GM10248 (cell line): ENCODE data around the gene B4GALNT3.

Experiments used
- CTCF ChIA-PET: fragments of 300-600 bp; sonication (Branson Sonifier 250); formaldehyde crosslinking; extraction: SDS; loops from one replicate; lab custom pipeline; 2021; ENCODE audit warnings: antibody characterized with exemption; lab: Yijun Ruan, JAX
- POLR2A ChIA-PET: fragments of 350-650 bp; sonication (Branson Sonifier 250); formaldehyde crosslinking; extraction: SDS; loops from one replicate; lab custom pipeline; 2020; ENCODE audit warnings: antibody characterized with exemption; lab: Yijun Ruan, JAX
- DNase-seq: peaks from one replicate; pipeline ENCODE4 v3.0.0; 2012; ENCODE audit errors: extremely low spot score
- CTCF ChIP-seq: IDR thresholded peaks from 2 replicates; pipeline ENCODE4 v1.5.1; 2012; ENCODE audit warnings: mild to moderate bottlenecking, low read depth; ENCODE audit errors: extremely low read depth, missing control alignments, control extremely low read depth

B4GALNT3 gene

GRCh38 chr12:561908-562593 is 102.3 kb downstream of the B4GALNT3 start:
- CTCF ChIA-PET: interaction anchor here (1.0 to 1.6 kb wide), 4 partner anchors 10 to 377 kb away, joined by 3 to 4 read pairs (median 3); no protein-coding TSS in a partner anchor
- TF ChIP-seq CTCF: no peak
- DNase-seq: no peak
- POLR2A ChIA-PET: no interaction called here

GRCh38 chr12:562634-563033 is 102.9 kb downstream of the B4GALNT3 start:
- DNase-seq: no peak
- ChIA-PET CTCF (interaction anchor here (1.0 to 1.6 kb wide), 2 partner anchors 15 to 110 kb away, joined by 3 to 4 read pairs; no protein-coding TSS in a partner anchor), POLR2A (no interaction called here)
- TF ChIP-seq CTCF: no peak

GRCh38 chr12:563250-563781 is 103.6 kb downstream of the B4GALNT3 start:
- no peak for DNase-seq
- ChIA-PET CTCF (interaction anchor here (1.3 to 1.5 kb wide), 2 partner anchors 13 to 188 kb away, joined by 3 to 5 read pairs; no protein-coding TSS in a partner anchor), POLR2A (no interaction called here)
- TF ChIP-seq CTCF: no peak

- no peak for DNase-seq
- POLR2A ChIA-PET: no interaction called here
- CTCF ChIA-PET: interaction anchor here (1.3 to 1.5 kb wide), 2 partner anchors 12 to 187 kb away, joined by 3 to 5 read pairs; no protein-coding TSS in a partner anchor
- no peak for TF ChIP-seq CTCF
These were observed 104.1 kb downstream of the B4GALNT3 start for GRCh38 chr12:563787-564298.

GRCh38 chr12:565161-565560 is 105.4 kb downstream of the B4GALNT3 start:
- CTCF ChIA-PET: interaction anchor here (1.5 to 2.0 kb wide), 6 partner anchors 9 to 384 kb away, joined by 3 to 11 read pairs (median 6); partner anchors contain the start of gene RAD52
- POLR2A ChIA-PET: no interaction called here
- no peak for DNase-seq
- no peak for TF ChIP-seq CTCF

- CTCF ChIA-PET: interaction anchor here (1.5 to 2.0 kb wide), 6 partner anchors 9 to 384 kb away, joined by 3 to 11 read pairs (median 6); partner anchors contain the start of gene RAD52
- POLR2A ChIA-PET: no interaction called here
- no peak for TF ChIP-seq CTCF
- DNase-seq: no peak
These were observed 105.9 kb downstream of the B4GALNT3 start for GRCh38 chr12:565589-566105.
